Tibial artery (tissue), 4 donors: ENCODE measurements around the gene HTT.

ENCODE experiments used
- DNase-seq, 2 donors: peaks; one replicate each; pipeline ENCODE4 v3.0.0-alpha.2; 2019
- H3K27ac ChIP-seq, 2 donors: fragments of 200-600 bp; sonication (generic) in 1 of 2; 1 replicate in 1 of 2; 2 replicates in 1 of 2; pipeline ENCODE4 v1.5.1; 2018 to 2019; ENCODE audit warnings: mild to moderate bottlenecking in 1 of 2
- H3K27me3 ChIP-seq, 2 donors: fragments of 200-600 bp; sonication (generic) in 1 of 2; one replicate each; pipeline versions ENCODE4 v1.5.1 to v1.6.0; 2016 to 2019
- H3K36me3 ChIP-seq, 3 donors: fragments of 200-600 bp; sonication (generic) in 2 of 3; one replicate each; pipeline ENCODE4 v1.5.1; 2016 to 2019; ENCODE audit warnings: mild to moderate bottlenecking in 2 of 3
- H3K4me1 ChIP-seq, 4 donors: fragments of 200-600 bp; sonication (generic) in 2 of 4; 1 replicate in 3 of 4; 2 replicates in 1 of 4; pipeline ENCODE4 v1.5.1; 2016 to 2019
- H3K4me3 ChIP-seq, 2 donors: fragments of 200-600 bp; sonication (generic) in 1 of 2; 1 replicate in 1 of 2; 2 replicates in 1 of 2; pipeline ENCODE4 v1.5.1; 2018 to 2019; ENCODE audit warnings: mild to moderate bottlenecking in 2 of 2
- H3K9me3 ChIP-seq, 3 donors: fragments of 200-600 bp; sonication (generic) in 1 of 3; one replicate each; pipeline ENCODE4 v1.5.1; 2016 to 2019
- CTCF ChIP-seq, 2 experiments: fragments of 200-600 bp in 1 of 2; fragments of 450-650 bp in 1 of 2; IDR thresholded peaks; one replicate each; pipeline ENCODE4 v1.5.1; 2017 to 2019; ENCODE audit warnings: antibody characterized with exemption in 2 of 2, mild to moderate bottlenecking in 1 of 2, moderate library complexity in 1 of 2
- intact Hi-C: fragments of 100-400 bp; cut with DNase I; formaldehyde crosslinking; loops from one replicate; pipeline ENCODE4 v1.15.0; 2023; ENCODE audit warnings: low total_unique reads

Gene HTT

DNA sequence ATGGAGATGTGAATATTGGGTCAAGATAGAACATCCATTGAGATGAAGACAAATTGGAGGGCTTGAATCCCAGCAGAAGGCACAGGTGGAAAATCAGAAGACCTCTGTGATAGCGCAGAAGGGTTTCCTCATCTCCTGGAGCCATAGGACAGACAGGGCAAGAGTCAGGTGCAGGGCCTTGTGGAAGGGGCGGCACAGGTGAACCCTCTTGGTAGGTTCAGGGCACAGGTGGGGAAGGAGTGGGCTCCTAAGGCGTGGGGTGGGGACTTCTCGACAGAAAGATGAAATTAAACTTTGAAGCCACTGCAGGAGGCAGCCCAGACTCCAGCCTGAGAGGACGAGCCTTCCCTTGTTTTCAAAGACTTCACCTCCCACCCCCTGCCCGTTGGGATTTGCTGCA, 209.0 kb downstream of the HTT start:
- no peak overlapping the region for H3K27ac ChIP-seq
- TF ChIP-seq CTCF (IDR thresholded peaks at IDR 0.05), result no peak
- H3K4me1 ChIP-seq, result peaks cover 0 to 16% (median 0%) of the 10 kb centered on the region in 4 donors
- peaks cover 0 to 49% of the 10 kb centered on the region in 2 donors for H3K27me3 ChIP-seq
- intact Hi-C loops, result no loop called here
- H3K36me3 ChIP-seq, result no peaks in the 10 kb centered on the region
- H3K4me3 ChIP-seq, result no peak overlapping the region
- H3K9me3 ChIP-seq, result peaks cover 0 to 7% (median 0%) of the 10 kb centered on the region in 3 donors
- DNase-seq, result no peak

DNA sequence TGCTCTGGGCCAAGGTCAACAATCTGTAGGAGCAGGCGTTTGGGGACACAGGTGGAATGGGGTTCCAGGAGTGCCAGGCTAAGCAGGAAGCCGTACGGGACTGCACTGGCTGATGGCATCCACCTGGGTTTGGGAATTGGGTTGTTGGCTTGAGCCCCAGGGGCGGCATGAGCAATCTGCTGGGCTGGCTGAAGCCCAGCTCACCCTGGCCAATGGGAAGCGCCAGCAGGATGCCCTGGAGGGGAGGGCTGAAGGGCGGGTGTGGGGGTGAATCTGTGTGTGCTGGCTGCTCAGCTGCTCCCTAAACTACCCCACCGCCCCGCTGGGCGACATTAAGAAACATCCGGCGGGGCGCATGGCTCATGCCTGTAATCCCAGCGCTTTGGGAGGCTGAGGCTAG, 209.4 kb downstream of the HTT start:
- intact Hi-C loops, result no loop called here
- TF ChIP-seq CTCF (IDR thresholded peaks at IDR 0.05), result no peak
- DNase-seq, result no peak

DNA sequence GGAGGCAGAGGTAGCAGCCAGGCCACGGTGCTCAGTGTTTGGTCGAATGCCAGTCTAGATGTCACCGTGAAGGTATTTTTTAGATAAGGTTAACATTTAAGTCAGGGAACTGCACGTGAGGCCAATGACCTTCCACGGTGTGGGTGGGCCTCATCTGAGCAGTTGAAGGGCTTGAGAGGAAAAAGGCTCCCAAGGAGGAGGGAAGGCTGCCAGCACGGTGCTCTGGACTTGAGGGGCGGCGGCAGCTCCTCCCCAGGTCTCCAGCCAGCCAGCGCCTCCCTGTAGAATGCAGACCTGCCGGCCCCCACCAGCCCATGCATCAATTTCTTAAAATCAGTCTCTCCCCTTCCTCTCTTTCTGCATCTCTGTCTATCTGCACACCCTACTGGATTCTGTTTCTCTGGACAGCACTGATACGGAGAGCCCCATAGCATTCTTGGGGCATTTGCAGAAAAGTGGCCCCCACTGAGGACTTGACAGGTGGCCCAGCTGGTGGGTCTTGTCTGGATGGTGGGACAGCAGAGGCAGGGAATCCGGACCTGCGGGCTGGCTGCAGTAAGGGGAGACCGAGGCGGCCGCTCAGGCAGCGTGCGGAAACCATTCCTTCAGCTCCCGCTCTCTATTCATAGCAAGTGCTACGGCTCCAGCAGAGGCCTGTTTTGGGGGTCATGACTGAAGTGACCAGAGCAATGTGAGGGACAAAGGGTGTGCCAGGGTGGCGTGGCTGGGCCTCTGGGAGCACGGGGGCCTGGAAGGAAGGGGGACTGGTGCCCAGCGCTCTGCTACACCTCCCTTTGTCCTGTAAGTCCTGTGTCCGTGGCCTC, 210.5 kb downstream of the HTT start:
- no peak for TF ChIP-seq CTCF (IDR thresholded peaks at IDR 0.05)
- intact Hi-C loops, result no loop called here
- Histone ChIP-seq H3K4me3 (no peak overlapping the region), H3K36me3 (no peaks in the 10 kb centered on the region), H3K9me3 (peaks cover 0 to 7% (median 0%) of the 10 kb centered on the region in 3 donors), H3K27ac (no peak overlapping the region), H3K27me3 (peaks cover 0 to 49% of the 10 kb centered on the region in 2 donors), H3K4me1 (peaks cover 0 to 16% (median 0%) of the 10 kb centered on the region in 4 donors)
- no peak for DNase-seq

More for the DNA sequence above, 209.4 kb downstream of the HTT start:
- no peaks in the 10 kb centered on the region for H3K36me3 ChIP-seq
- H3K27me3 ChIP-seq, result peaks cover 0 to 49% of the 10 kb centered on the region in 2 donors
- H3K9me3 ChIP-seq, result peaks cover 0 to 7% (median 0%) of the 10 kb centered on the region in 3 donors
- no peak overlapping the region for H3K4me3 ChIP-seq
- H3K4me1 ChIP-seq, result peaks cover 0 to 16% (median 0%) of the 10 kb centered on the region in 4 donors
- H3K27ac ChIP-seq, result no peak overlapping the region

DNA sequence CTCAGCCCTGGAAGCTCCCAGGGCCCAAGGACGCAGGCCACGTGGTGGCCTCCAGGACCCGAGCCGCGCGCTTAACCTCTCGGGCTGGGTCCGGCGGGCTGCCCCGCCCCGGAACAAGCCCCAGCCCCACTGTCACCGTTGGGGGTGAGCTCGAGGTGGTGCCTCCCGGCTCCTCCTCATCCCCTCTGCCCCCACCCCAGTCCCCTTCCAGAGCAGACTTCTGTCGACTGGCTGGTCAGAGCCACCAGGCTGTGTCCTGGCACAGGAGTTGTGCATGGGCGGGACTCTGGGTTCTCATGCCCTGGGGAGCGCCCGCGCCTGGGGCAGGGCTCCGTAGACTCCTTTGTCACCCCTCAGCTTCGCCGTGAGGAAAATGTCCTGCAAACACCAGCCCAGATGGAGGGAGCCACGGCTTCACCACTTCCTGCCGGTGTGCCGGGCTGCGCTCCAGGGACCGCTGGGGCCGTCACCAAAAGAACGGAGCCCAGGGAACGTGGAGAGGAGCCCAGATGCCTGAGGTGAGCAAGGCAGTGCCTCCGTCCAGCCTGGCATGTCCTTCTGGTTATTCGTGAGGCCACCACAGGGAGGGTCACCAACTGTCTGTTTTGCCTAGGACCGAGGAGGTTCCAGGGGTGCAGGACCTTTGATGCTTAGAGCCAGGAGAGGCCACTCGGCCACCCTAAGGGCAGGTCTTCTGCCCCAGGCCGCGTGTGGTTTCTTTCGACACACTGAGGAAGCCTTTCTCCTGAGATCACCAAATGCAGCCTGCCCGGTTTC, 211.3 kb downstream of the HTT start:
- no peaks in the 10 kb centered on the region for H3K36me3 ChIP-seq
- TF ChIP-seq CTCF (IDR thresholded peaks at IDR 0.05), result no peak
- DNase-seq, result peak; percentile 34 to 69
- peaks cover 0 to 20% (median 0%) of the 10 kb centered on the region in 4 donors for H3K4me1 ChIP-seq
- intact Hi-C loops, result no loop called here
- no peak overlapping the region for H3K4me3 ChIP-seq
- peaks cover 0 to 7% (median 0%) of the 10 kb centered on the region in 3 donors for H3K9me3 ChIP-seq
- H3K27ac ChIP-seq, result no peak overlapping the region
- peaks cover 0 to 49% of the 10 kb centered on the region in 2 donors for H3K27me3 ChIP-seq

DNA sequence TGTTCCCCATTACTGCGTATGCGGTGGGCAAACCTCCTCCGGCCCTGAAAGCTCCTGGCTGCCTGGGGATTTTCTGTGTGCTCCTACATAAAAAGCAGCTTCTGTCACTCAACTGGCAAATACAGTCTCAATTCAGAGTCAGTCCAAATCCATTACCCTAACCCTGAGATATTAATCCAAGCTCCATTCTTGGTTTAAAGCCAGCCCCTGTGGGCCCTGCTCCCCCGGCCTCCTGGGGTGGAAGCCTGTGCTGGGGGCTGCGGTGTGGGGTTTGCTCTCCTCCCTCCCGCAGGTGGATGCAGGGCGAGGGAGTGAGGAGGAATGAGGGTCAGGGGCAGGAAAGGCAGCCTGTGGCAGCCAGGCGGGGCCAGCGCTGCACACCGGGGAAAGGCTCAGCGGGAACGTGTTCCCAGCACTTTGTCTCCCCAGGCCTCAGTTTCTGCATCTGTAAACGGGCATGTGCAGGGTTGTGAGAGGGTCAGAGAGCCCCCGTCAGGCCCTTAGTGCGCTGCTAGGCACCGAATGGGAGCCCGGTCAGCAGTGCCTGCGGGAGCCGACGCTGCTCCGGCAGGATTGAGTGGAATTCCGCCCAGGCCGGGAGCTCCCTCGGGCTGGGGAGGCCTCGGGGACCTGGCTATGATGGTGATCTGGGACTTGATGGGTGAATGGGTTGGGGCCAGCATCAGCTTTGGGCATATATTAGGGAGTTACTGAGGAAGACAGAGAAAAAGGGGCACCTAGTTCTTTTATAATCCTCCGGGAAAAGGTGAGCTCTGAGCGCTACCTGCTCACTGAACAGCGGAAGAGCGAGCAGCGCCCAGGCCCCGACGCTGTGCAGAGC, 212.1 kb downstream of the HTT start:
- no peak overlapping the region for H3K4me3 ChIP-seq
- no peak for TF ChIP-seq CTCF (IDR thresholded peaks at IDR 0.05)
- H3K36me3 ChIP-seq, result no peaks in the 10 kb centered on the region
- intact Hi-C loops, result no loop called here
- H3K9me3 ChIP-seq, result peaks cover 0 to 2% (median 0%) of the 10 kb centered on the region in 3 donors
- DNase-seq, result peak; percentile 13 to 59
- H3K27ac ChIP-seq, result no peak overlapping the region
- H3K27me3 ChIP-seq, result peaks cover 0 to 49% of the 10 kb centered on the region in 2 donors
- peaks cover 0 to 28% (median 7%) of the 10 kb centered on the region in 4 donors for H3K4me1 ChIP-seq
